ENCODE results near the gene CLCF1.

The CLCF1 gene

GRCh38 chr11:67395555-67396258 is 22.3 kb upstream of the CLCF1 start:
- no peak for DNase-seq (ENCODE audit: low spot score)

DNA sequence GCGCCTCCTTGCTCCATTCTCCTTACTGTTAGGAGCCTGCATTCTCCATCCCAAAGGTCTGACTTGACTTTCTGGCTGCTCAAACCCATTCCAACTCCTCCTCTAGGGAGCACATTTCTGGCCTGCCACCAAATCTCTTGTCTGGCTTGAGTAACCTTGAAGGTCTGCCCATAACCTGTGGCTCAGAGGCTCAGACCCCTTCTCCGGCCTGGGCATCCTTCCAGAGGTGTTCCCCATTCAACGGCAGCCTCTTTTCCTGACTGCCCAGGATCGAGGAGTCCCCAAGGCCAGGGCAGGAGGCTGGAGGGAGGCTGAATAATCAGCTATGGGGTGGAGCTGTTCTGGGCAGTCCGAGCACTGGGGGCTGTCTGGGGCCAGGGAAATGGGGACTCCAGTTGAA is 20.6 kb upstream of the CLCF1 start:
- DNase-seq (ENCODE audit: low spot score) = no peak

DNA sequence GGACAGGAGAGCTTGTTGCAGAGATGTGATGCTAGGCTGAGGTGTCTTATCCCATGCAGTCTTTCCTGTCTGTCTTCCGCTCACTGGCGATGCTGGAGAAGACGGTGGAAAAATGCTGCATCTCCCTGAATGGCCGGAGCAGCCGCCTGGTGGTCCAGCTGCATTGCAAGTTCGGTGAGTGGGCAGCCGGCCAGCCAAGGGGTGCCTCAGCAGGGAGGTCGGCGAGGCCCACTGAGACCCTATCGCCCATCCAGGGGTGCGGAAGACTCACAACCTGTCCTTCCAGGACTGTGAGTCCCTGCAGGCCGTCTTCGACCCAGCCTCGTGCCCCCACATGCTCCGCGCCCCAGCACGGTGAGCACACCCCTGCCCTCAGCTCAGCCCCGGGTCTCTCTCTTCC is 20.0 kb upstream of the CLCF1 start:
- DNase-seq (ENCODE audit: low spot score) = no peak

- no peak for DNase-seq (ENCODE audit: low spot score)
These were observed 18.9 kb upstream of the CLCF1 start for GRCh38 chr11:67392183-67392715.

GRCh38 chr11:67391304-67392182 is 18.1 kb upstream of the CLCF1 start, which contains the start of gene RAD9A:
Gene RAD9A, plus strand, starts transcription at chr11:67391986. Its CDS starts 59 bp downstream, at chr11:67392045.
- DNase-seq (ENCODE audit: low spot score) = peak; percentile 96

GRCh38 chr11:67390947-67391303 is 17.5 kb upstream of the CLCF1 start:
- no peak for DNase-seq (ENCODE audit: low spot score)

DNA sequence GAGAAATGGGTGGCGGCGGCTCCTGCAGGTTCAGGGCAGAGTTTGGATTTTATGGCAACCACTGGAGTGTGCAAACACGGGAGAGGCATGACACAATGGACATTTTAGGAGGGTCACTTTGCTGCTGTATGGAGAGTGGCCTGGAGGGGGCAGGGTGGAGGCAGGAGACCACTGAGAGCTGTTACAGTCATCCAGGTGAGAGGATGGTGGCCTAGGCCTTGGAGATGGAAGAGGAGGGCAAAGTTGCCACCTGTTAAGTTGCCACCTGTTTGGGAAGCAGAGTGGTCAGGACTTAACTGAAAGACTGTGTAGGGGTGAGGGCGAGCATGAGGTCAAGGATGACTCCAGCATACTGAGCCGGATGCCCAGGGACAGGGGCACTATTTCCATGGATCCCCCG is 16.1 kb upstream of the CLCF1 start:
- no peak for DNase-seq (ENCODE audit: low spot score)

DNA sequence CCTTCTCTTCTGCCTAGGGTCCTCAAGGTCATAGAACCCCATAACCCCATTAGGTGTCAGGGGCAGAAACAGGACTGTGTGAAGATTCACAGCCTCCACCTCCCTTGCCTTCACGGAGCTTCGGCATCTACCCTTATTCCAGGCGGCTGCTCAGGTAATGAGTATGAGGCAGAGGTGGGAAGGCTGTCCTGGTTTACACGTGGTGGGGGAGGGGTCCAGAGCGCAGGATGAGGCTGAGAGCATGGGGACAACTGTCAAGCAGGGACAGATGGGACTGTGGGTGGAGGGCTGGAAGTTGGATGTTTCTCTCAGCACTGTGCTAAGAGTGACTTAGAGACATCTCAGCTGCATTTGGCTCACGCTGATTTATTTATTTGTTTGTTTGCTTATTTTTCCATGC is 14.1 kb upstream of the CLCF1 start:
- DNase-seq (ENCODE audit: low spot score) = no peak

DNA sequence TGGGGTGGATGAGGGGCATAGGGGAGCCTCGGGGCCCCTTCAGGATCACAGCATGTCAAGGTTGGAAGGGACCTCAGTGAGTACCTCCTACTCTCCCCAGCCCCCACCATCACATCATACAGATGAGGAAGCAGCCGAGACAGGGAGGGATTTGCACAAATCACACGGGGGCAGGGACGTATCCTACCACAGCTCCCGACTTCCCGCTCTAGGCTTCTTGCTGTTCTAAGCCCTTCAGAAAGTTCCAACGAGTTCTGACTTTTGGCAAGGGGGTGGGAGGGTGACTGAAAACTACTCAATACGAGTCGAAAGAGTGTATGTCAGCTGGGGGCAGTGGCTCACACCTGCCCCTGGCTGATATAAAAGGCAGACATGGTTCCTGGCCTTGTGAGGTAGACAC is 13.7 kb upstream of the CLCF1 start:
- DNase-seq (ENCODE audit: low spot score) = no peak

DNA sequence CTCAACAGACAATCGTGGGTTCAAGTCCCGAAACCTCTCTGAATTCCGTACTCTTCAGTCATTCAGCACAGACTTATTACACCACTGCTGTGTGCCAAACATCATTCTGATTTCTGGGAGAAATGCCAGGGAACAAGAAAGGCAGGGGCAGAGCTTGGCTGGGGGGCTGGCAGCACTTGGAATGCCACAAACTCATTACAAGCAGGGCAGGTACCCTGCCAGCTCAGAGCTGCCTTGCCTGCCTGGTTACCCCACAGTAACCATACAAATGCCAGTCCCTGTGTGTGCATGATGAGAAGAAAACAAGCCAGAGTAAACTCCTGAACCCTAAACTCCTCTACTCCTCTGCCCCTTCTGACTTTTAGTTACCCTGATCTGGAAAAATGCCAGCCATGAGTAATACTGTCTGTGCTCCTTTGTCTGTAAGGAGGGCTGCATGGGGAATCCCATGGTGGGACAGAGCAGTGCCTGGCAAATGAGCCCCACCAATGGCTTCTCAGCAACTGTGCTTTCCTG is 11.5 kb upstream of the CLCF1 start:
- no peak for DNase-seq (ENCODE audit: low spot score)

DNA sequence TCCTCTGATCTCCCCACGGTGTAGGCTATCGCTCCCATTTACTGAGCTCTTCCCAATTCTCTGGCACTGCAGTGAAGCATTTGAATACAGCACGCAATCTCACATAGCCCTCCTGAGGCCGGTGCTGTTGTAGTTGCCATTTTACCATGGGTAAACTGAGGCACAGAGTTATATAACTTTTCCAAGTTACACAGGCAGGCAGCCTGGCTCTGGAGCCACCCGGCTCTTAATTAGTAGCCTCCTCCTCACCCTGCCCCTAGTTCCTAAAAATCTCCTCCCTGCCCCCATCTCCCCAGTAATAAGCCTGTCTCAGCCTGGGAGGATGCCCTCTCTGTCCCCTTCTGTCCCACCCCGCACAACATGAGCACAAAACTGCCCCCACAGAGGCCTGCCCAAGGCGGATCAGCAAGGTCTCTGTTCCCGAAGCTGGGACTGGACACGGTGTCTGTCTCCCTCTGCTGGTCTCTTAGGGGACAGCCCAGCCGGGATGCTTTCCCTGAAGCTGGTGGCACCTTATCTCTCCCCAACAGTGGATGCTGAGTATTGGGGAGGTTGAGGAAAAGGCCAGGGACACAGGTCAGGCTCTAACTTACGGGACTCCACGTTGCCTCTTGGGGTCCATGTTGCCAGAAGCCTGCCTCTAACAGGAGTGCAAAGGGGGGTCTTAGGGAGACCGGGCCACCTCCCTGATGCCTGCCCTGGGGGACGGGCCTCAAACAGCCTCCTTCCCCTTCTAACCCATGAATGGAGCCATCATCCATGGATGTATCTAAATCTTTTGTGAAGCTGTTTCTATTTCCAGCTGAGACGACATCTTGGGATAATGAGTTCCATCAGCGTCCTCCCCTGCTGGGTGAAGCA is 9.1 kb upstream of the CLCF1 start:
- peak; percentile 68 for DNase-seq (ENCODE audit: low spot score)

DNA sequence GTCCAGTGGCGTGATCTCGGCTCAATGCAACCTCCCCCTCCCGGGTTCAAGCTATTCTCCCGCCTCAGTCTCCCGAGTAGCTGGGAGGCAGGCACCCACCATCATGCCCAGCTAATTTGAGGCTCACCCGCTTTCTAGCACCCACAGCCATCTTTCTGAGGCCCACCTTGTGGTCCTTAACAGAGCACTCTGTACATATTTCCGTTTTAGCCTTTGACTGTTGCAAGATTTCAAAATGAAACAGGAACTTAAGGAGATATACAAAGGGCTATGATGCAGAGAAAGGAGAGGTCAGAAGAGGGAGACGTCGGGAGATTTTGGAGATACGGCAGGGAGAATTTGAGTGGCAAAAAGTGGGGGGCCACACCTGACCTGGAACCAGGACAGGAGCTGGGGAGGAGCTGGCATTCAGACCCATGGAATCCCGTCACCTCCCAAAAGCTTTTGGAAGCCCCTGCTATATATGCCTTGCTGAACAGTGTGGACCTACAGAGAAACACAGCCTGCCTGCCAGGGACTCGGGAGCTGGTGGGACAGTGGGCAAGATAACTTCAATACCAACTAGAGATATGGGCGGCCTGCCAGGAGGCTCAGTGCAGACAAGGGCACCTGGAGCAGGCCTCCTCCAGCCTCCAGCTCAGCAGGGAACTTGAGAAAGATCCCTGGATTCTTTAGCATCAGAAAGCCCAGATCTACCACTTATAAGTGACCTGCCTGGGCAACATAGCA is 8.0 kb upstream of the CLCF1 start:
- DNase-seq (ENCODE audit: low spot score) = no peak

- DNase-seq (ENCODE audit: low spot score) = no peak
These were observed 6.0 kb upstream of the CLCF1 start for GRCh38 chr11:67379061-67380058.

- no peak for DNase-seq (ENCODE audit: low spot score)
These were observed 5.1 kb upstream of the CLCF1 start for GRCh38 chr11:67378544-67378943.

DNA sequence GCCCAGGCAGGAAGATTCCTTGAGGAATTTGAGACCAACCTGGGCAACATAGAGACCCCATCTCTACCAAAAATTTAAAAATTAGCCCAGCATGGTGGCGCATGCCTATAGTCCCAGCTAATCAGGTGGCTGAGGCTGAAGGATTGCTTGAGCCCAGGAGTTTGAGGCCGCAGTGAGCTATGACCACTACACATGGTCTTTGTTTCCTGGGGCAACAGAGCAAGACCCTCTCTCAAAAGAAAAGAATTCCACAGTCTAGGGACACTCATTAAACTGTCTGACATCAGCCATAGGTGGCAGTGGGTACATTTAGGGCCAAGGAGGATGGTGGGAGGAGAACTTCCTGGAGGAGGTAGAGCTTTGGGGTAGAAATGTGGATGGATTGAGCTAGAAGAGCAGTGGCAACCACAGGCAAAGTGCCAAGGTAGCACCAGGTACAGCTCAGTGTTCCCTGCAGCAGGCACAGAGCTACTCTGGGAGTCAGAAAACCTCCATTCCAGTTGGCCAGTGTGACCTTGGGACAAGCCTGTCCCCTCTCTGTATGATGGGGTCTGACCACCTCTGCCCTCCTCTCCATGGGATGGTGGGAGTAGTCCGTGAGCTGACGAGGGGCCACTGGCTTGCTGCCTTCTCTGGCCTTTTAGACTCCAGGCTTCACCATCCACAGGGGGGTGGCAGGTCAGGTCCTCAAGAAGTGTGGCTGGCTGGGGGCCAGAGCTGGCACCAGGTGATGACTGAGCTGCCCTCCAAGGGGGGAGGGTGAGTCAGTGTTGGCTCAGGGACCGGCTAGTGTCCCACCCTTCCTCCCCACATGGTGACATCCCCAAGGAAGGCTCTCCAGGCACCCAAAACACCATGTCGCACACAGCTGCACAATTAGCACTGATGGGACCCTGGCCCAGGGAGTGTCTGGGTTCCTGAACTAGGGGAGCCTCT is 3.7 kb upstream of the CLCF1 start:
- no peak for DNase-seq (ENCODE audit: low spot score)

DNA sequence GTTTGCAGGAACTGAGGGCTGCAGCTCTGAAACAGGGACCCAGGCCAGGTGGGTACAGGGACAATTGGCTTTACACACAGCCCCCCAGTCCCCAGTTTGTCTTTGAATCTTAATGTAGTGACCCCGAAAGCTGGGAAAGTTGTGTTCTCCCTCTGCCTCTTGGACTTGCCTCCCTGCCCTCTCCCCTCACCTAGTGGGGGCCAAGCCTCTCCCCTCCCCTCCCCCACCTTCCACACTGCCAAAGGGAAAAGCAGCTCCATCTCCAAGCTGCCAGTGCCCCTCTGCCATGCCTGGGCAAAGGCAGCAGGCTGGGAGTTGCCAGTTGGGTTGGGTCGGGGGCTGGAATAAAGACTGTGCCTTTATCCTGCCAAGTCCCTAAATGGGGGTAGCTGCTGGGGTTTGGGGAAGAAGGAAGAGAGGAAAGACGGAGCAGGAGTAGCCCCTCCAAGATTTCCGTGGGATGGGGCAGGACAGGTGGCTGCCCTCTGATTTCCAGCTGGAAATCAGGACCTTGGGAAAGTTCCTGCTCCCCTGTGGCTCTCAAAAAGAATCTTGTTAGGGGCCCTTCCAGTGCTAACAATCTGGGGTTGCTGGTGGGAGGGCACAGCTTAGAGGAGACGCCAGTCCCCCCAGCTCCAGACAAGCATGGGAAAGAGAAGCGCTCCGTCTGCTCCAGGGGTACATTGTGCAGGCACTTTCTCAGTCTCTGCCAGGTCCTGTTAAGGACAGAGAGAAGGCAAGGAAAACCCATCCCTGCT is 2.8 kb upstream of the CLCF1 start:
- DNase-seq (ENCODE audit: low spot score) = no peak

GRCh38 chr11:67375320-67376055 is 2.1 kb upstream of the CLCF1 start:
- DNase-seq (ENCODE audit: low spot score) = no peak
